Measurements from ENCODE around the gene MED29.

MED29 gene

DNA sequence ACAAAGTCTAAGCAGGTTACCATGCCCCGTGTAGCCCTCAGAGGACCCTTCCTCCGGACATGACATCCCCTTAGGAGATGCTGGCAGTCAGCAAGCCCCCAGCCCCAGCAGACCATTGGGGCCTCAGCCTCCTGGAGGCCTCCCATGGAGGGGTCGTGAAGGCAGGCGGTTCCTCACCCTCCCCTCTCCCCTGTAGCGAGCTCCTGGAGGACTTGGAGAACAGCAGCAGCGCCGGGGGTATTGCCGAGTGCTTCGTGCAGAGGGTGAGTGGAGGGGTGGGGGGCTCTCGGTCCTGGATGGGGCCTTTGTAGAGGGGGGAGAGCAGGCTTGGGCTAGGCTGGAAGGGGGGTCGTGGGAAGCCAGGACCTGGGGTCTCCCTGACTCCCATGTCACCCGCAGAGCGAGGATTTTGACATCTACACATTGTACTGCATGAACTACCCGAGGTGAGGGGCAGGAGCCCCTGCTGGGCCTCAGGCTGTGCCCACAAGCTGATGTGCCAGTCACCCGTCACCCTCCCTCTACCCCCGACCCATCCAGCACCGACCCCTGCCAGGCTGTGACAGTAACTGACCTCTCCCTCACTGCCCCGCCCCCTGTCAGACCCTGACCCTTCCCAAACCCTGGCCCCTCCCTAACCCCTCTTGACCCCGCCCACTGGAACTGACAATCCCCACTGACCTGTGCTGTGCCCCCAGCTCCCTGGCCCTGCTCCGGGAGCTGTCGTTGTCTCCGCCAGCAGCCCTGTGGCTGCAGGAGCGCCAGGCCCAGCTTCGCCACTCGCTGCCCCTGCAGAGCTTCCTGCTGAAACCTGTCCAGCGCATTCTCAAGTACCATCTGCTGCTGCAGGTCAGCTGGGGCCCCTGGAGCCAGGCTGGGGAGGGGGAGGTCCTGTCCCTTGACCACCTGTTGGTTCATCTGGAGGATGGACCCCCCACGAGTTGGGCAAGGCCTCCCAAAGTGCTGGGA, 25.3 kb downstream of the MED29 start:
- Histone ChIP-seq H3K9ac (no peak overlapping the region), H2AFZ (ENCODE audit: low read depth) (no peak overlapping the region), H3K27me3 (ENCODE audit: insufficient read depth, low read depth) (no peaks in the 10 kb centered on the region), H3K4me1 (ENCODE audit: low read depth, poor library complexity, severe bottlenecking) (peaks cover 3% of the 10 kb centered on the region), H3K4me3 (IDR thresholded peaks at IDR 0.05; ENCODE audit: insufficient read depth, low read depth, low read length) (no peak overlapping the region), H3K79me2 (ENCODE audit: insufficient read depth, low read depth) (no peaks in the 10 kb centered on the region), H3K4me2 (no peak overlapping the region), H4K20me1 (ENCODE audit: insufficient read depth) (no peaks in the 10 kb centered on the region), H3K27ac (no peak overlapping the region), H3K36me3 (ENCODE audit: insufficient read depth) (no peaks in the 10 kb centered on the region)
- no peak for TF ChIP-seq CTCF (conservative IDR thresholded peaks at IDR 0.05; ENCODE audit: low read depth, low read length)

GRCh38 chr19:39417463-39418181, 26.4 kb downstream of the MED29 start:
- Histone ChIP-seq H2AFZ (ENCODE audit: low read depth) (no peak overlapping the region), H3K36me3 (ENCODE audit: insufficient read depth) (no peaks in the 10 kb centered on the region), H3K4me1 (ENCODE audit: low read depth, poor library complexity, severe bottlenecking) (no peaks in the 10 kb centered on the region), H3K4me3 (IDR thresholded peaks at IDR 0.05; ENCODE audit: insufficient read depth, low read depth, low read length) (no peak overlapping the region), H3K79me2 (ENCODE audit: insufficient read depth, low read depth) (no peaks in the 10 kb centered on the region), H3K27ac (no peak overlapping the region), H3K9ac (no peak overlapping the region), H3K27me3 (ENCODE audit: insufficient read depth, low read depth) (no peaks in the 10 kb centered on the region), H4K20me1 (ENCODE audit: insufficient read depth) (no peaks in the 10 kb centered on the region), H3K4me2 (no peak overlapping the region)
- no peak for TF ChIP-seq CTCF (conservative IDR thresholded peaks at IDR 0.05; ENCODE audit: low read depth, low read length)

- H3K4me2 ChIP-seq, result no peak overlapping the region
- no peak for TF ChIP-seq CTCF (conservative IDR thresholded peaks at IDR 0.05; ENCODE audit: low read depth, low read length)
- no peaks in the 10 kb centered on the region for H3K4me1 ChIP-seq (ENCODE audit: low read depth, poor library complexity, severe bottlenecking)
- no peak overlapping the region for H3K27ac ChIP-seq
- H4K20me1 ChIP-seq (ENCODE audit: insufficient read depth), result no peaks in the 10 kb centered on the region
- H3K36me3 ChIP-seq (ENCODE audit: insufficient read depth), result no peaks in the 10 kb centered on the region
- no peaks in the 10 kb centered on the region for H3K27me3 ChIP-seq (ENCODE audit: insufficient read depth, low read depth)
- H2AFZ ChIP-seq (ENCODE audit: low read depth), result no peak overlapping the region
- no peak overlapping the region for H3K9ac ChIP-seq
- H3K4me3 ChIP-seq (IDR thresholded peaks at IDR 0.05; ENCODE audit: insufficient read depth, low read depth, low read length), result no peak overlapping the region
- no peaks in the 10 kb centered on the region for H3K79me2 ChIP-seq (ENCODE audit: insufficient read depth, low read depth)
Measured at GRCh38 chr19:39419003-39419402, 27.8 kb downstream of the MED29 start.

DNA sequence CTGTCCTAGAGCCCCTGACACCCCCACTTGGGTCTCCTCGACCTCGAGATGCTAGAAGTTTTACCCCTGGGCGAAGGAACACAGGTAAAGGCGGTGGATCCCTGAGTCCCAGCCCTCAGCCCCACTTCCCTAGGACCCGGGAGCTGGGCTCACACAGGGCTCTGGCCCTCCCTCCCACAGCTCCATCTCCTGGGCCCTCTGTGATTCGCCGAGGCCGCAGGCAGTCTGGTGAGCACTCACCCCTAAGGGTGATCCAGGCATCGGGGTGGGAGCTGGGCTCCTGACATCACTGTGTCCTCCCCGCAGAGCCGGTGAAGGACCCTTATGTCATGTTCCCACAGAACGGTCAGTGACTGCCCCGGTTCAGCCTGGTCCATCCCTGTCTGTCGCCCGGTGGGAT, 29.6 kb downstream of the MED29 start:
- Histone ChIP-seq H2AFZ (ENCODE audit: low read depth) (no peak overlapping the region), H3K27me3 (ENCODE audit: insufficient read depth, low read depth) (no peaks in the 10 kb centered on the region), H3K36me3 (ENCODE audit: insufficient read depth) (no peaks in the 10 kb centered on the region), H3K27ac (no peak overlapping the region), H3K9ac (no peak overlapping the region), H3K79me2 (ENCODE audit: insufficient read depth, low read depth) (no peaks in the 10 kb centered on the region), H3K4me2 (no peak overlapping the region), H3K4me3 (IDR thresholded peaks at IDR 0.05; ENCODE audit: insufficient read depth, low read depth, low read length) (no peak overlapping the region), H3K4me1 (ENCODE audit: low read depth, poor library complexity, severe bottlenecking) (no peaks in the 10 kb centered on the region), H4K20me1 (ENCODE audit: insufficient read depth) (no peaks in the 10 kb centered on the region)
- no peak for TF ChIP-seq CTCF (conservative IDR thresholded peaks at IDR 0.05; ENCODE audit: low read depth, low read length)
